RWPE2 (cell line): ENCODE data around the gene ERP27.

Experiments
- ATAC-seq: fragments of 200-7000 bp; cut with Tn5 transposase; 3 replicates; pipeline ENCODE4 v1.9.1; 2021; ENCODE audit warnings: low read depth
- DNase-seq: peaks from one replicate; pipeline ENCODE4 v3.0.0-alpha.2; 2020; ENCODE audit warnings: low spot score
- H3K27ac ChIP-seq: fragments of 450-650 bp; 2 replicates; pipeline ENCODE4 v1.5.1; 2017; ENCODE audit warnings: mild to moderate bottlenecking; ENCODE audit not compliant: poor library complexity, severe bottlenecking
- H3K27me3 ChIP-seq: fragments of 250-450 bp; sonication (Bioruptor Pico); 2 replicates; pipeline ENCODE4 v1.5.1; 2021; ENCODE audit warnings: mild to moderate bottlenecking, moderate library complexity; ENCODE audit not compliant: insufficient read depth, poor library complexity, severe bottlenecking
- H3K36me3 ChIP-seq: fragments of 250-450 bp; sonication (Bioruptor Pico); 2 replicates; pipeline ENCODE4 v1.5.1; 2020; ENCODE audit warnings: low read depth, mild to moderate bottlenecking, moderate library complexity
- H3K4me1 ChIP-seq: fragments of 250-450 bp; sonication (Bioruptor Pico); 2 replicates; pipeline ENCODE4 v1.5.1; 2021; ENCODE audit warnings: mild to moderate bottlenecking, moderate library complexity; ENCODE audit not compliant: insufficient read depth, poor library complexity, severe bottlenecking
- H3K4me3 ChIP-seq: fragments of 250-450 bp; sonication (Bioruptor Pico); 2 replicates; pipeline ENCODE4 v1.5.1; 2021; ENCODE audit warnings: mild to moderate bottlenecking, moderate library complexity; ENCODE audit not compliant: severe bottlenecking
- H3K9me3 ChIP-seq: fragments of 250-450 bp; sonication (Bioruptor Pico); 2 replicates; pipeline ENCODE4 v1.5.1; 2021; ENCODE audit warnings: mild to moderate bottlenecking, moderate library complexity; ENCODE audit not compliant: severe bottlenecking
- TF ChIP-seq, protein P1 (sequence below): fragments of 450-650 bp; IDR thresholded peaks from one replicate; pipeline ENCODE4 v1.5.1; 2017; ENCODE audit warnings: mild to moderate bottlenecking, moderate library complexity; ENCODE audit not compliant: poor library complexity, severe bottlenecking

The ERP27 gene

DNA sequence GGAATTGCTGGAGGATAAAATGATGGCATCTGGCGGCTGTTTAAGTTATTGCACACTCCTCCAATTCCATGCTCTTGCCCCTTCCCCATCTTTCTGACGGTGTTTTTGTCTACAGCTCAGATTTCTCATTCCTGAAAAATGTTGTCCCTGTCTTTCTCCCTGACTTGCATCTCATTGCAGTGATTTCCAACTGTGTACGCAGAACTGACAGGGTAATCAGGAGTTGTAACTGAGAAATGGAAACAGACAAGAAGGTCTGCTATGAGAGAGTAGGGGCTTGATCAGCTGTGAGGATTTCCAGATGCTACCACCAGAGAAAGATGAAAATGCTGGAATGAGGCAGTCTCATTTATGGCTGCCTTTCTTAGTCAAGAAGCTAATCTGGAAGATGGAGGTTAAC, 1.3 kb downstream of the ERP27 start:
- no peak overlapping the region for H3K27ac ChIP-seq
- TF ChIP-seq, protein P1, sequence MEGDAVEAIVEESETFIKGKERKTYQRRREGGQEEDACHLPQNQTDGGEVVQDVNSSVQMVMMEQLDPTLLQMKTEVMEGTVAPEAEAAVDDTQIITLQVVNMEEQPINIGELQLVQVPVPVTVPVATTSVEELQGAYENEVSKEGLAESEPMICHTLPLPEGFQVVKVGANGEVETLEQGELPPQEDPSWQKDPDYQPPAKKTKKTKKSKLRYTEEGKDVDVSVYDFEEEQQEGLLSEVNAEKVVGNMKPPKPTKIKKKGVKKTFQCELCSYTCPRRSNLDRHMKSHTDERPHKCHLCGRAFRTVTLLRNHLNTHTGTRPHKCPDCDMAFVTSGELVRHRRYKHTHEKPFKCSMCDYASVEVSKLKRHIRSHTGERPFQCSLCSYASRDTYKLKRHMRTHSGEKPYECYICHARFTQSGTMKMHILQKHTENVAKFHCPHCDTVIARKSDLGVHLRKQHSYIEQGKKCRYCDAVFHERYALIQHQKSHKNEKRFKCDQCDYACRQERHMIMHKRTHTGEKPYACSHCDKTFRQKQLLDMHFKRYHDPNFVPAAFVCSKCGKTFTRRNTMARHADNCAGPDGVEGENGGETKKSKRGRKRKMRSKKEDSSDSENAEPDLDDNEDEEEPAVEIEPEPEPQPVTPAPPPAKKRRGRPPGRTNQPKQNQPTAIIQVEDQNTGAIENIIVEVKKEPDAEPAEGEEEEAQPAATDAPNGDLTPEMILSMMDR = no peak
- H3K36me3 ChIP-seq = no peaks in the 10 kb centered on the region
- ATAC-seq (no peak), DNase-seq (no peak)
- no peaks in the 10 kb centered on the region for H3K4me1 ChIP-seq
- no peak overlapping the region for H3K4me3 ChIP-seq
- no peaks in the 10 kb centered on the region for H3K9me3 ChIP-seq
- H3K27me3 ChIP-seq = no peaks in the 10 kb centered on the region

DNA sequence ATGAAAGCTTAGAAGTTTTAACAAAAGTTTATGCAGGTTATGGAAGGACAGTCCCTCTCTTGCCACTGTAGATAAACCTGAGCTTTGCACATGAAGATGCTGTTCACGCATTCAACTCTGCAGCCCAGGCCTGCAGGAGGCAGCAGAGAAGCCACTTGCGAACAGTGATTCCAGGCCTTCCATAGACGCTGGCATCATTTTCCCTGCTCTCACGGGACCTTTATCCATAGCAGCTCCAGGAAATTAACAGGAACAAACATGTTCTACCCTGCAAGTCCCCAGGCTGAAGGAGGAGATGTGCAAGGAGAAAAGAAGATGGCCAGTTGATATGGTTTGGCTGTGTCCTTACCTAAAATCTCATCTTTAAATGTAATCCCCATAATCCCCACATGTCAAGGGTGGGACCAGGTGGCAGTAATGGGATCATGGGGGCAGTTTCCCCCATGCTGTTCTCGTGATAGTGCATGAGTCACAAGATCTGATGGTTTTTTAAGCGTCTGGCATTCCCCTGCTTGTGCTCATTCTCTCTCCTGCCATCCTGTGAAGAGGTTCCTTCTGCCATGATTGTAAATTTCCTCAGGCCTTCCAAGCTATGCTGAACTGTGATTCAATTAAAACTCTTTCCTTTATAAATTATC, 2.0 kb downstream of the ERP27 start:
- no peak for DNase-seq
- H3K27me3 ChIP-seq = no peaks in the 10 kb centered on the region
- ATAC-seq = no peak
- H3K4me1 ChIP-seq = no peaks in the 10 kb centered on the region
- no peaks in the 10 kb centered on the region for H3K9me3 ChIP-seq
- no peaks in the 10 kb centered on the region for H3K36me3 ChIP-seq
- H3K27ac ChIP-seq = no peak overlapping the region
- TF ChIP-seq, protein P1 = no peak
- no peak overlapping the region for H3K4me3 ChIP-seq

DNA sequence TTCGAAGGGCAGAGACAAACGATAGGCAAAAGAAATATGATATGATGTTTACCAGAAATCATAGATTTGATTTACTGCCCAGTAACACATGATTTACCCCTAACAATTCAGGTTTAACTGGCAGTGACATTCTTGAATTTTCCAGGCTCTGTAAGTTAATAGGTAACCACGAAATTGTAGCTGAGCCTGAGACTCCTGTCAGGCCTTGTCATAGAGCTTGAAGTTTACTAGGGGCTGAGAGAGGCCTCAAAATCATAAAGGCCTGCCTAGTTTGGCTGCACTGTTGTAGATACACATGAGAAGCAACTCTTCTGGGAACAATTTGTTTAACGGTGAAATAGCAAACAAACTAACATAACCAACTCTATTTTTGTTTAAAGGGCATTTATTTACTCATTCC, 3.3 kb downstream of the ERP27 start:
- ATAC-seq = no peak
- no peaks in the 10 kb centered on the region for H3K36me3 ChIP-seq
- no peaks in the 10 kb centered on the region for H3K9me3 ChIP-seq
- TF ChIP-seq, protein P1 = no peak
- H3K4me1 ChIP-seq = no peaks in the 10 kb centered on the region
- no peak for DNase-seq
- no peak overlapping the region for H3K27ac ChIP-seq
- H3K27me3 ChIP-seq = no peaks in the 10 kb centered on the region
- H3K4me3 ChIP-seq = no peak overlapping the region

DNA sequence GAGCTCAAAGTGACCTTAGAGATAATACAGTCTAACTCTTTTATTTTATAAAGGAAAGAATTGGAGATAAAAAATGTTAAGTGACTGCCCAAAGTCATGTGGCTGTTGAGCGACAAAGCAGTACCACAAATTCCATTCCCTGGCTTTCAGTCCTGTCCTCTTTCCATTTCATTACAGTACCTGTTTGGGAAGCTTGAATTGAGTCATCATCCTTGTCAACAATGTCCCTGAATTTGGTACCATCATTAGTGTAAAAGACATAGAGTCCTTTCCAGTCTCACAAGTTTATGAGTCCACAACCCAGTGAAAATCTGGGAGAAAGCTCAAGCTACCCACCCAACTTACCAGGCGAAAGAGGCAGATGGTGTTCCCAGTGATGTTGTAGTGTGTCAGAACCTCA, 3.8 kb downstream of the ERP27 start:
- peaks cover 1% of the 10 kb centered on the region for H3K4me1 ChIP-seq

More for the DNA sequence above, 3.8 kb downstream of the ERP27 start:
- TF ChIP-seq, protein P1 = no peak
- ATAC-seq (no peak), DNase-seq (no peak)
- no peaks in the 10 kb centered on the region for H3K36me3 ChIP-seq
- no peaks in the 10 kb centered on the region for H3K9me3 ChIP-seq
- H3K27ac ChIP-seq = no peak overlapping the region
- no peak overlapping the region for H3K4me3 ChIP-seq
- H3K27me3 ChIP-seq = no peaks in the 10 kb centered on the region
